OCI-LY1 (cell line): ENCODE data around the gene ZNF771.

Experiments
- CTCF ChIP-seq: fragments of 200-600 bp; sonication (generic), shearing (Covaris generic); IDR thresholded peaks from 2 replicates; pipeline ENCODE4 v1.5.1; 2017; ENCODE audit warnings: mild to moderate bottlenecking, antibody characterized with exemption, low read length, moderate library complexity, mixed read lengths
- EZH2 ChIP-seq: fragments of 200-600 bp; sonication (generic), shearing (Covaris generic); IDR thresholded peaks from 2 replicates; pipeline ENCODE4 v1.8.0; 2017; ENCODE audit warnings: borderline replicate concordance, mixed run types, mild to moderate bottlenecking, antibody characterized with exemption, low read length, moderate library complexity, mixed read lengths

GRCh38 chr16:30417529-30418349, 10.3 kb downstream of the ZNF771 start:
- TF ChIP-seq CTCF (peak; percentile 37; the same call in 1 of the 2 replicates), EZH2 (no peak)
